ENCODE results near the gene ASAP3. TPM values are rescaled to one million over a fixed set of nuclear protein-coding genes. Genes with fewer than 3 reads are reported as not detected.

Gene ASAP3
- total and polyA plus RNA-seq, 2 of the 13 experiments (the other 11 are each of a cell fraction or from before 2014, with no cell fraction given) = 32.6 to 37.0 TPM

GRCh38 chr1:23478896-23479665 is 4.9 kb downstream of the ASAP3 start (continued):
- no peak for TF ChIP-seq ZNF564 (CRISPR knock-in tag; IDR thresholded peaks at IDR 0.05)
- peak; percentile 53; the same call in 1 of the 2 replicates for TF ChIP-seq ETV5 (CRISPR knock-in tag; IDR thresholded peaks at IDR 0.05; ENCODE audit: borderline replicate concordance)
- TF ChIP-seq, protein P1, sequence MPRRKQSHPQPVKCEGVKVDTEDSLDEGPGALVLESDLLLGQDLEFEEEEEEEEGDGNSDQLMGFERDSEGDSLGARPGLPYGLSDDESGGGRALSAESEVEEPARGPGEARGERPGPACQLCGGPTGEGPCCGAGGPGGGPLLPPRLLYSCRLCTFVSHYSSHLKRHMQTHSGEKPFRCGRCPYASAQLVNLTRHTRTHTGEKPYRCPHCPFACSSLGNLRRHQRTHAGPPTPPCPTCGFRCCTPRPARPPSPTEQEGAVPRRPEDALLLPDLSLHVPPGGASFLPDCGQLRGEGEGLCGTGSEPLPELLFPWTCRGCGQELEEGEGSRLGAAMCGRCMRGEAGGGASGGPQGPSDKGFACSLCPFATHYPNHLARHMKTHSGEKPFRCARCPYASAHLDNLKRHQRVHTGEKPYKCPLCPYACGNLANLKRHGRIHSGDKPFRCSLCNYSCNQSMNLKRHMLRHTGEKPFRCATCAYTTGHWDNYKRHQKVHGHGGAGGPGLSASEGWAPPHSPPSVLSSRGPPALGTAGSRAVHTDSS (CRISPR knock-in tag; conservative IDR thresholded peaks at IDR 0.05) = no peak
- TF ChIP-seq, protein P2, sequence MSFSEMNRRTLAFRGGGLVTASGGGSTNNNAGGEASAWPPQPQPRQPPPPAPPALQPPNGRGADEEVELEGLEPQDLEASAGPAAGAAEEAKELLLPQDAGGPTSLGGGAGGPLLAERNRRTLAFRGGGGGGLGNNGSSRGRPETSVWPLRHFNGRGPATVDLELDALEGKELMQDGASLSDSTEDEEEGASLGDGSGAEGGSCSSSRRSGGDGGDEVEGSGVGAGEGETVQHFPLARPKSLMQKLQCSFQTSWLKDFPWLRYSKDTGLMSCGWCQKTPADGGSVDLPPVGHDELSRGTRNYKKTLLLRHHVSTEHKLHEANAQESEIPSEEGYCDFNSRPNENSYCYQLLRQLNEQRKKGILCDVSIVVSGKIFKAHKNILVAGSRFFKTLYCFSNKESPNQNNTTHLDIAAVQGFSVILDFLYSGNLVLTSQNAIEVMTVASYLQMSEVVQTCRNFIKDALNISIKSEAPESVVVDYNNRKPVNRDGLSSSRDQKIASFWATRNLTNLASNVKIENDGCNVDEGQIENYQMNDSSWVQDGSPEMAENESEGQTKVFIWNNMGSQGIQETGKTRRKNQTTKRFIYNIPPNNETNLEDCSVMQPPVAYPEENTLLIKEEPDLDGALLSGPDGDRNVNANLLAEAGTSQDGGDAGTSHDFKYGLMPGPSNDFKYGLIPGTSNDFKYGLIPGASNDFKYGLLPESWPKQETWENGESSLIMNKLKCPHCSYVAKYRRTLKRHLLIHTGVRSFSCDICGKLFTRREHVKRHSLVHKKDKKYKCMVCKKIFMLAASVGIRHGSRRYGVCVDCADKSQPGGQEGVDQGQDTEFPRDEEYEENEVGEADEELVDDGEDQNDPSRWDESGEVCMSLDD (CRISPR knock-in tag; IDR thresholded peaks at IDR 0.05; ENCODE audit: borderline replicate concordance) = no peak
- TF ChIP-seq ERF (CRISPR knock-in tag; IDR thresholded peaks at IDR 0.05) = peak; percentile 63; the same call in 1 of the 2 replicates
- no peak for TF ChIP-seq ZNF232 (CRISPR knock-in tag; IDR thresholded peaks at IDR 0.05; ENCODE audit: borderline replicate concordance)
- no peak for TF ChIP-seq U2AF2 (IDR thresholded peaks at IDR 0.05; ENCODE audit: low read depth, low read length)
- TF ChIP-seq DNMT1 (CRISPR knock-in tag; IDR thresholded peaks at IDR 0.05) = no peak
- peak; percentile 71; the same call in 1 of the 2 replicates for TF ChIP-seq ZNF331 (CRISPR knock-in tag; IDR thresholded peaks at IDR 0.05)
- TF ChIP-seq, protein P3, sequence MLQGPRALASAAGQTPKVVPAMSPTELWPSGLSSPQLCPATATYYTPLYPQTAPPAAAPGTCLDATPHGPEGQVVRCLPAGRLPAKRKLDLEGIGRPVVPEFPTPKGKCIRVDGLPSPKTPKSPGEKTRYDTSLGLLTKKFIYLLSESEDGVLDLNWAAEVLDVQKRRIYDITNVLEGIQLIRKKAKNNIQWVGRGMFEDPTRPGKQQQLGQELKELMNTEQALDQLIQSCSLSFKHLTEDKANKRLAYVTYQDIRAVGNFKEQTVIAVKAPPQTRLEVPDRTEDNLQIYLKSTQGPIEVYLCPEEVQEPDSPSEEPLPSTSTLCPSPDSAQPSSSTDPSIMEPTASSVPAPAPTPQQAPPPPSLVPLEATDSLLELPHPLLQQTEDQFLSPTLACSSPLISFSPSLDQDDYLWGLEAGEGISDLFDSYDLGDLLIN (CRISPR knock-in tag; IDR thresholded peaks at IDR 0.05; ENCODE audit: borderline replicate concordance) = no peak
- peak; percentile 58; the same call in 1 of the 2 replicates for TF ChIP-seq MEF2D (CRISPR knock-in tag; IDR thresholded peaks at IDR 0.05)
- peak; percentile 71; the same call in 1 of the 2 replicates for TF ChIP-seq ZNF747 (CRISPR knock-in tag; IDR thresholded peaks at IDR 0.05; ENCODE audit: borderline replicate concordance)
- TF ChIP-seq SRSF1 (optimal IDR thresholded peaks at IDR 0.05; ENCODE audit: low read depth, low read length) = no peak
- TF ChIP-seq ARHGAP35 (CRISPR knock-in tag; IDR thresholded peaks at IDR 0.05; ENCODE audit: borderline replicate concordance) = no peak
- no peak for TF ChIP-seq BRCA1 (CRISPR knock-in tag; IDR thresholded peaks at IDR 0.05)
- TF ChIP-seq, protein P4, sequence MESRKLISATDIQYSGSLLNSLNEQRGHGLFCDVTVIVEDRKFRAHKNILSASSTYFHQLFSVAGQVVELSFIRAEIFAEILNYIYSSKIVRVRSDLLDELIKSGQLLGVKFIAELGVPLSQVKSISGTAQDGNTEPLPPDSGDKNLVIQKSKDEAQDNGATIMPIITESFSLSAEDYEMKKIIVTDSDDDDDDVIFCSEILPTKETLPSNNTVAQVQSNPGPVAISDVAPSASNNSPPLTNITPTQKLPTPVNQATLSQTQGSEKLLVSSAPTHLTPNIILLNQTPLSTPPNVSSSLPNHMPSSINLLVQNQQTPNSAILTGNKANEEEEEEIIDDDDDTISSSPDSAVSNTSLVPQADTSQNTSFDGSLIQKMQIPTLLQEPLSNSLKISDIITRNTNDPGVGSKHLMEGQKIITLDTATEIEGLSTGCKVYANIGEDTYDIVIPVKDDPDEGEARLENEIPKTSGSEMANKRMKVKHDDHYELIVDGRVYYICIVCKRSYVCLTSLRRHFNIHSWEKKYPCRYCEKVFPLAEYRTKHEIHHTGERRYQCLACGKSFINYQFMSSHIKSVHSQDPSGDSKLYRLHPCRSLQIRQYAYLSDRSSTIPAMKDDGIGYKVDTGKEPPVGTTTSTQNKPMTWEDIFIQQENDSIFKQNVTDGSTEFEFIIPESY (CRISPR knock-in tag; IDR thresholded peaks at IDR 0.05) = no peak
- TF ChIP-seq ZSCAN29 (CRISPR knock-in tag; conservative IDR thresholded peaks at IDR 0.05) = 0 out of 2 replicates have a peak, but pooled peaks have one; percentile 57
- no peak for TF ChIP-seq MZF1 (CRISPR knock-in tag; IDR thresholded peaks at IDR 0.05; ENCODE audit: borderline replicate concordance)

All from HepG2 (cell line).